CD4-positive, alpha-beta T cell treated with Interleukin-12 subunit alpha and Interleukin-12 subunit beta, for 1 hour (primary cell): ENCODE data around the gene FGFR1OP2.
"Not testable (repeated sequence)": the region's sequence is repeated elsewhere in the genome, so short reads cannot be mapped to it uniquely, and the experiment has no call there.

Experiments used
- DNase-seq: peaks from one replicate; pipeline ENCODE4 v3.0.0-alpha.2; 2020

Gene FGFR1OP2

DNA sequence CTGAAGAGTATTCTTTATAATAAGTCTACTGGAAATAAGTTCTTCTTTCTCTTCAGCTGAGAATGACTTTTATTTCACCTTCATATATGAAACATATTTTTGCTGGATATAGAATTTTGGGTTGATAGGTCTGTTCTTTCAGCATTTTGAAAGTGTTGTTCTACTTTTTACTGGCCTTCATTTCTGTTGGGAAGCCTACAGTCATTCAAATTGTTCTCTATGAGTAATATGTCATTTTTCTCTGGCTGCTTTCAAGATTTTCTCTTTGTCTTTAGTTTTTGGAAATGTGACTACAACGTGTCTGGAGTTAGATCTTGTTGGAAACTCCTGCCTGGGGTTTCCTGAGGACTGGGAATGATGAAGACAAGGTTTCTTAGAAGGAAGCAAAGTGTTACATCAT lies 10.0 kb downstream of the FGFR1OP2 start:
- no peak for DNase-seq

- DNase-seq, result no peak
Measured at GRCh38 chr12:26953447-26953846, 15.2 kb downstream of the FGFR1OP2 start.

GRCh38 chr12:26954027-26954426 lies 15.8 kb downstream of the FGFR1OP2 start:
- DNase-seq, result no peak

GRCh38 chr12:26961391-26961790 lies 23.1 kb downstream of the FGFR1OP2 start:
- not testable (repeated sequence) for DNase-seq

GRCh38 chr12:26961803-26962202 lies 23.5 kb downstream of the FGFR1OP2 start:
- DNase-seq, result no peak

DNA sequence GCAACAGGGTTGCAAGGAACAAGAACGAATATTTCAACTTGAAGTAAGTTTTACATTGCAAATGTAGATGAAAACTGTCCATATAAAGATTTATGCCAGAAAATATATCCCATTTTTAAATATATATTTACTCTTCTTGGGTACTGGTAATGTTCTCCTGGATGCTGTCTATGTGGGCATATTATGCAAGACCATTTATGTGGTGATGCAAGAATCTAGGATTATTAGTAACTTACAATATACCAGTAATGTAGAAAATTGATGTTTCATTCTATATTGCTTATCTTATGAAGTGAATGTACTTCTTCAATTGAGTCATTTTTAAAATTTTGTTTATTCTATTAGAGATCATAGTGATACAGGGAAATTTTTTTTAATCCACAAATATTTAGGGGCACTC lies 25.1 kb downstream of the FGFR1OP2 start:
- no peak for DNase-seq

GRCh38 chr12:26966842-26967241 lies 28.6 kb downstream of the FGFR1OP2 start:
- DNase-seq, result no peak

DNA sequence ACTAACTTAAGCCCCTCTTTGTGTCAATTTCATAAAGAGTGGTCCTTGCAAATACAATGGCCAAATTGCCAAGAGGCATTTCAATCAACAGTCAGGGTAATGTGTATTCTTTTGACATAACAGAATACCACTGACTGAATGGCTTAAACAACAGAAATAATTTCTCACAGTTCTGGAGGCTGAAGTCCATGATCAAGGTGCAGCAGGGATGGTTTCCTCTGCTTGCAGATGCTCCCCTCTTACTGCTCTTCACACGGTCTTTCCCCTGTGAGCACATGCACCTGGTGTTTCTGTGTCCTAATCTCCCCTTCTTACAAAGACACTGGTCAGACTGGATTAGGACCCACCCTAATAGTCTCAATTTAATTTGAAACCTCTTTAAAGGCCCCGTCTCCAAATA lies 31.9 kb downstream of the FGFR1OP2 start:
- no peak for DNase-seq

- DNase-seq, result peak; percentile 76
Measured at GRCh38 chr12:26971963-26972362, 33.7 kb downstream of the FGFR1OP2 start.

DNA sequence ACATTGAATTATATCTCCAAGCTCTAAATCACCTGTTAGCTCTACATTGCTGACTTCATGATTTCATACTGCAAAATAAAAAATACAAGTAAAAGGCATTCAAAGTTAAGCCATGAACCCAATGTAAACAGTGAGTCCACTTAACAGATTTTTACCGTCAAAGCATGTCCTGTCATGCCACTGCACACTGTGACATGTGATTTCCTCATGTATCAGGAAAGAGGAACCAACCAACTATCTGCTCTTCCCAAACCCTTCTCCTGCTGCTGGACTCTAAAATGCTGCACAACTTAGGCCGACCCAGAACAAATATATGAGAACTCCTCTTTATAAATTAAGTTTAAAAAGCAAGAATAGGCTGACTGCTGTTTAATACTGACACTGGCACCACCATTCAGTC lies 38.4 kb downstream of the FGFR1OP2 start:
- no peak for DNase-seq

GRCh38 chr12:26978801-26979200 lies 40.5 kb downstream of the FGFR1OP2 start:
- no peak for DNase-seq

GRCh38 chr12:26979733-26980132 lies 41.5 kb downstream of the FGFR1OP2 start:
- no peak for DNase-seq

DNA sequence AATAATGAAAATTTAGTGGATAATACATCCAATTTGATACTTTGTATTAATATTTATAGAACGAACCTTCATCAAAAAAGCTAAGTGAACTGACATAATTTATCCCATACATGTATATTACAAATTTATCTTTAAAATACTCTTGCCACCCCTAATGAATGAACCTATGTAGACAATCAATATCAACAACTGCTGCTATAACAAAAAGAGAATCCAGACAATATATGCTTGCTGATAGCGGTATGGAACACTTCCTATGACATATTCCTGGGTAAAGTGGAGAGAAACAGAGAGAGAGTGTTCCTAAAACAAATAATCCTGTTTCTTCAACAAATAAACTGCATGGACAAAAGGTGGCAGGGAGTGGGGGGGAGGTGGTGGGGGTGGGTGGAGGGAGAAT lies 44.6 kb downstream of the FGFR1OP2 start:
- DNase-seq, result no peak

DNA sequence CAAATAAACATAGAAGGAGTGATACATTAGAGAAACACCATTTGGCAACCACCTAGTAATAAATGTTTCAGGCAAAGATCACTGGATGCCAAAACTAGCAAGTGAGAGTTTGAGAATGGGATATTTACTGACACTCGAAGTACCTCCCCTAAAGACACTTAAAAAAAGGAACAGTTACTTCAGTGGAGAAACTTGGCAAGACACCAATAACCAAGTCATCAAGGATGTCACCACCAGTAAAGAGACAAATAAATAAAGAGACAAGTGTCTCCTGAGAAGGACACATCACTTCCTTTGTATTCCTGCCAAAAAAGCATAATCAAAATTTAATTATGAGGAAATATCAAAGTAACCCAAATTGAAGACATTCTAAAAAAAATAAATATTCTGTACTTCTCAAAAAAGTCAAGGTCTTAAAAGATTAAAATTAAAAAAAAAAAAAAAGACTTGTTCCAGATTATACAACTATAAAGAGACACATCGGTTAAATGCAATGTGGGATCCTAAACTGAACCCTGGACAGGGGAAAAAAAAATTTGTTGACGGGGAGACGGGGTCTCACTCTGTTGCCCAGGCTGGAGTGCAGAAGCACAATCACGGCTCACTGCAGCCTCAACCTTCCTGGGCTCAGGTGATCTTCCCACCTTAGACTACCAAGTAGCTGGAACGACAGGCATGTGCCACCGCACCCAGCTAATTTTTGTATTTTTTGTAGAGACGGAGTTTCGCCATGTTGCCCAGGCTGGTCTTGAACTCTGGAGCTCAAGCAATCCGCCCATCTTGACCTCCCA lies 49.6 kb downstream of the FGFR1OP2 start:
- no peak for DNase-seq

GRCh38 chr12:26988703-26989102 lies 50.4 kb downstream of the FGFR1OP2 start:
- no peak for DNase-seq

- no peak for DNase-seq
Measured at GRCh38 chr12:26989873-26990272, 51.6 kb downstream of the FGFR1OP2 start.

GRCh38 chr12:26991826-26992225 lies 53.6 kb downstream of the FGFR1OP2 start:
- DNase-seq, result no peak

GRCh38 chr12:26994109-26994508 lies 55.8 kb downstream of the FGFR1OP2 start:
- no peak for DNase-seq

GRCh38 chr12:26995706-26996105 lies 57.4 kb downstream of the FGFR1OP2 start:
- DNase-seq, result no peak

- no peak for DNase-seq
Measured at GRCh38 chr12:26997003-26997402, 58.7 kb downstream of the FGFR1OP2 start.

DNA sequence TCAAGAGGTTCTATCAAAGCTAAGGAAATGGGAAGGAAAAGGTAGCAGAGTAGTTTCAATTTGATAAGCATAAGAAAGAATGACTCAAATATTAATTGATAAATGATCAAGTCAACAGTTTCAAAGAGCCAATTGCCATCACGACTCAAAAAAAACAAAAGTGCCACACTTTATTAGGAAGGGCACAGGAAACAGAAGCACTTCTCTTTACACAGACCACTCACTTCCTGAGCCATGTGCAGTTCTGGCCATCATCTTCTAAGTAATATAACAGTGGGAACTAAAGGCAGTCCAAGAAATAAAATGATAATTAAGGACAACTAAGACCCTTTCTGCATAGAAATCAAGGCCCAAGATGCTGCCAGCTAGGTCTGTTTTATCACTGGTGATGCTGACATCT lies 62.7 kb downstream of the FGFR1OP2 start:
- no peak for DNase-seq

GRCh38 chr12:27001663-27002062 lies 63.4 kb downstream of the FGFR1OP2 start:
- DNase-seq, result no peak

DNA sequence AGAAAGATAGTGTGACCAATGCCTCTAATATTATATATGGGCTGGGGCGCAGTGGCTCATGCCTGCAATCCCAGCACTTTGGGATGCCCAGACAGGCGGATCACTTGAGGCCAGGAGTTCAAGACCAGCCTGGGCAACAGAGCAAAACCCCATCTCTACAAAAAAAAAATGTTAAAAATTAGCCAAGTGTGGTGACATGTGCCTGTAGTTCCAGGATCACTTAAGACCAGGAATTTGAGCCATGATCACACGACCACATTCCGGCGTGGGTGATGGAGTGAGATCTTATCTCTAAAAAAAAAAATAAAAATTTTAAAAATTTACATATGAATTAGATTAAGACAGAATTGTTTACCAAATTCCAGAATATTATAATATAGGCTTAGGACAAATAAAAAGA lies 63.9 kb downstream of the FGFR1OP2 start:
- DNase-seq, result no peak

DNA sequence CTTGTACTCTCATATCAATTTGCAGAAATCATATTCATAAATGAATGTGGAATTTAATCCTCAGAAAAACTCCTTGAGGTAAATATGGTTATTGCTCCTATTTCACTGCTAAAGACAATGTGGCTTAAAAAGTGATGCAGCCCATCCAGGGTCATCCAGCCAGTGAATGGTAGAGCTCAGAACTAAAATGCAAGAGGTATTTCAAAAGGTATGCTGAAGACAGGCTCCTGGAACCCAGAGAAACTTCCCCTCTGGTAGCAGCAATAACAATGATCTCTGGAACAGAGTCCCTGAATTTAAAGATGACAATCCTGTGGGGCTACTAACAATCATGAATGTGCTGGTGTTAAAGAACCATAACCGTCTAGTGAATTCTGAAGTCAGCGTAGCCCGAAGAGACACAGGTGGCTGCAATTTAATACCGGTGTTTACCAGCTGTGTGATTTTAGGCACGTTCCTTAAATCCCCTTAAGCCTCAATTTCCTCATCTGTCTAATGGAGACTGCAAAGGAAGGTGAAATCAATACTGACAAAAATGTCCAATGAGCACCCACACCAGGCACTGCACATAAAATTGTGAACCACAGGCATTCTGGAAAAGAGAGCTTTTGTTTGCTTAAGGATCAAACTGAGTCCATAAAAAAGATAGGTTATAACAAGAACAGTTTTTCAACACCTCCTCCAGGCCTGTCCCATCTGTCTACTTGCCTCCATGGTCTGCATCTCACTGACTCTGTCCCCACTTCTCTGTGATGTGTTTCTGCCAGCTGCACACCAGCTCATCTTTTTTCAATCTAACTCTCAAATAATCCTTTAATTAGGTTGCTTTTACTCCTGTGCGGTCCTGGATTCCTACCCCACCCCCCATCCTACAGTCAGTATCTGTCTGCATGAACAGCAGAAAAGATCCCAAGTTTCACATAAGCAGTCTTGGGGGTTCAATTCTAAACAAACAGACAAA lies 65.4 kb downstream of the FGFR1OP2 start:
- DNase-seq, result no peak
